GM21381 (cell line): ENCODE measurements around the gene PHAF1.

Source experiments
- ATAC-seq: cut with Tn5 transposase; IDR thresholded peaks from one replicate; pipeline ENCODE4 v1.9.1; 2021; ENCODE audit warnings: mild to moderate bottlenecking, moderate library complexity; ENCODE audit not compliant: unreplicated experiment

PHAF1 gene

GRCh38 chr16:67162506-67163163, 52.9 kb downstream of the PHAF1 start:
- no peak for ATAC-seq

DNA sequence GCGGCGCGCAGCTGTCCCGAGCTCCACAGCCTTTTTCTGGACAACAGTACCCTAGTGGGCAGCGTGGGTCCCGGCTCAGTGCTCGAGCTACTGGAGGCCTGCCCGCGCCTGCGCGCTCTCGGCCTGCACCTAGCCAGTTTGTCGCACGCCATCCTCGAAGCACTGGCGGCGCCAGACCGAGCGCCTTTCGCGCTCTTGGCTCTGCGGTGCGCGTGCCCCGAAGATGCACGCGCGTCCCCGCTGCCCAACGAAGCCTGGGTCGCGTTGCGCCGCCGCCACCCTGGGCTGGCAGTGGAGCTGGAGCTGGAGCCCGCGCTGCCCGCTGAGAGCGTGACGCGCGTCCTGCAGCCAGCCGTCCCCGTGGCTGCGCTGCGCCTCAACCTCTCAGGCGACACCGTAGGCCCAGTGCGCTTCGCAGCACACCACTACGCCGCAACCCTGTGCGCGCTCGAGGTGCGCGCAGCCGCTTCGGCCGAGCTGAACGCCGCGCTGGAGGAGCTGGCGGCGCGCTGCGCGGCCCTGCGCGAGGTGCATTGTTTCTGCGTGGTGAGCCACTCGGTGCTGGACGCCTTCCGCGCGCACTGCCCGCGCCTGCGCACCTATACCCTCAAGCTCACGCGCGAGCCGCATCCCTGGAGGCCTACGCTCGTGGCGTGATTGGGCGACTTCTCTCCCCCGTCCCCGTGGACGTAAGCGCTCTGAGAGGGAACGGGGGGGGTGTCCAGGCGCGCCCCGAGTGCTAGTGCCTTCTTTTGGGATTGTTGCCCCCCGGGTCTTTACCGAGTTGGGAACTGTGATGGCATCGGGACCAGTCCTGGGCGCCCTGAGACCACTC, 53.6 kb downstream of the PHAF1 start:
- ATAC-seq: no peak

- ATAC-seq: no peak
Observed at GRCh38 chr16:67163999-67164558, 54.3 kb downstream of the PHAF1 start.

DNA sequence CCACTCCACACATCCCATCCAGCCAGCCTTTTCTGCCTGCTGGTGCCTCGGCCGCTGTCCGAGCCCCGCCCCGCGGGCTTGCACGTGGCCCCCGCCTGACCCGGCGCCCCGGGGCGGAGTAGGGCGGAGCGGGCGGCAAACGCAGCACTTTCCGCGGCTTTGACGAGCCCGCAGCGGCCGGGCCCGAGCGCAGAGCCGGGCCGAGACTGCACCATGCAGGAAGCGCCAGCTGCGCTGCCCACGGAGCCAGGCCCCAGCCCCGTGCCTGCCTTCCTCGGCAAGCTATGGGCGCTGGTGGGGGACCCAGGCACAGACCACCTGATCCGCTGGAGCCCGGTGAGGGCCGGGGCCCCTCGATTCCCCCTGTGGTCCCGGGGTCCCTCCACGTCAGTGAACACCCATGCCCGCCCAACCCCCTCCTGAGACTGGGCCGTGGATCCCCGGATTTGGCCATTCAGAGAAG, 54.9 kb downstream of the PHAF1 start, which contains the start of gene HSF4:
TSS of gene HSF4 (plus strand) at position 147 of the 463 bp plus-strand sequence. CDS start at position 214, 67 bp downstream.
- ATAC-seq: no peak

- ATAC-seq: no peak
Observed at GRCh38 chr16:67165121-67166078, 55.7 kb downstream of the PHAF1 start.

DNA sequence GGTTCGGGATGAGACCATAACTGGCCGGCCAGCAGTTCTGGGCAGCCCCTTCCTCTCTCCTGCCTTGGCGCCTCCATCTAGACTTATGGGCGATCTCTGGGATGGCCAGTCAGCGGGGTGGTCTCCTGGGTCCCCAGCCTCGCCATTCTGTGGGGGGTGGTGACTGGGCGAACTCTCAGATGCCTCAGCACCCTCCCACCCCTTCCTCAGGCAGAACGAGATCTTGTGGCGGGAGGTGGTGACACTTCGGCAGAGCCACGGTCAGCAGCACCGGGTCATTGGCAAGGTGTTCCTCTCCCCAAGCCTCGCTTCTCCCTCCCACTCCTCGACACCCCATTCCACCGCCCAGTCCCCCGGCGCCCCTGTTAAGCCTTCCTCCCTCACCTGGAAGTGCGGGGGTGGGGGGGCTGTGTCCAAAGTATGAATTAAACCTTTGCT, 56.4 kb downstream of the PHAF1 start:
- ATAC-seq: no peak

GRCh38 chr16:67166598-67167168, 56.9 kb downstream of the PHAF1 start:
- no peak for ATAC-seq

- ATAC-seq: no peak
Observed at GRCh38 chr16:67167588-67167987, 57.8 kb downstream of the PHAF1 start.

DNA sequence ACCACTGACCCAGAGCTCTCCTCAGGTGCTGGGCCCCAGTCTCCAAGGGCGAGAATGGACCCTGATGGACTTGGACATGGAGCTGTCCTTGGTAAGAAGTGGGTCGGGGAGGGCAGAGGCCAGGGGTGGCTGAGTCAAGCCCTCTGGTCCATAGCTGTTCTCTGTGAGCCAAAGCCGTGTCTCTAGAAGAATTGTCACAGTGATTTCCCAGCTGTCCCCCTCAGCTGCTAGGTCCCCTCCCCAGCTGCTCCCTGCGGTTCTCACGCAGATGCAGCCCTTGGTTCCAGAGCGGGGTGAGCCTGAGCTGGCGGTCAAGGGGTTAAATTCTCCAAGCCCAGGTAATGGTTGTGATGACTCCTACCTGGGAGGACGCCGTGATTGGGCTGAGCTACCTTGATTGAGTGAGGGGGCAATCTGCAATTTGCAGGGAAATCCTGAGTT, 59.3 kb downstream of the PHAF1 start:
- ATAC-seq: no peak

DNA sequence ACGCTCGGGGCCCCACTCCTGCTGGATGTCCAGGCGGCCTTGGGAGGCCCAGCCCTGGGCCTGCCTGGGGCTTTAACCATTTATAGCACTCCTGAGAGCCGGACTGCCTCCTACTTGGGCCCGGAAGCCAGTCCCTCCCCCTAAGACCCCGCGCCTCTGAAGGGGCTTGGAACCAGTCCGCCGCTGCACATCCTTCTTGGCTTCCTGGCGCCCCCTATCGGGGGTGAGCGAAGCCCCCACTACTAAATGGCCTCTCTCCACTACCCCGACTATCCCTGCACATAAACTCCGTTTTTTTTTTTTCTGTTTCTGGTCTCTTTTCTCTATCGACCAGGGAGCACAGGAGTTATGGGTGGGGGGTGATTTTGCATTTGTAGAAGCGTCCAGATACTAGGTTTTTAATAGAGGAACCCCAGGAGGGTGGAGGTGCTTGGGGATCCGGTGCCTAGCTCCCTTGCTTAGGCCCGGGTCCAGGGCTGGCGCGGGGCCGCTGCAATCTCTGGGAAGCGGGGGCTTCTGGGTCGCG, 60.0 kb downstream of the PHAF1 start:
- no peak for ATAC-seq

GRCh38 chr16:67170168-67170948, 60.6 kb downstream of the PHAF1 start, which contains the start of gene NOL3:
TSS of gene NOL3 (plus strand) at chr16:67170538.
- peak; percentile 33 for ATAC-seq

DNA sequence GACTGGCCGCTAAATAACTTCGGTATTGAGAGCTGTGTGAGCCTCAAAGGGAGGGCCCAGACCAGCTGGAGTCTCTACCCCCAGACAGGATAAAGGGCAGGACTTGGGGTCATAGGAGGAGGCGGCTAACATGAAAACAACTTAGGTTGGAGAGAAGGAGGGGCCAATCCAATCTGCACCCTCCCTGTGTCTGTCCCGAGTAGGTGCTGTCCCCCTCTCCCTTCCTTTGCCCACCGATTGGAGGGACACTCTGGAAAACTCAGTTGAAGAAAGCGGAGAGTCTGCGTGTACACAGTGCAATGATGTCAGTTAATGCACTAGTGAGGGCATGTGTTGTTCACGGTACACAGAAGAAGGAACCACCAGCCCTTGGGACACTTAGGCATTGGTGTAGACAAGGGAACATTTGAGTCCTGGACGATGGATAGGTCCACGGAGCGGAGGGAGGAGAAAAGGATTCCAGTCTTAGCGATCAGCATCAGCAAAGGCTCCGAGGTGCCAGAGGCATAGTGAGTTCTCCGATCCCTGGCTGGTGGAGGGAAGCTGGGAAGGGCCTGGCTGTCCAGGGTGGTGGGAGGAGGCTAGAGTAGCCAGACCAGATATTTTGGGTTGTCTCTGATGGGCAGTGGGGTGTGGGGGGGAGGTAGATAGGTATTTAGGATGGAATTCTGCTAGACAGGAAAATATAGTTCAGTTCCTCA, 61.4 kb downstream of the PHAF1 start:
- no peak for ATAC-seq

DNA sequence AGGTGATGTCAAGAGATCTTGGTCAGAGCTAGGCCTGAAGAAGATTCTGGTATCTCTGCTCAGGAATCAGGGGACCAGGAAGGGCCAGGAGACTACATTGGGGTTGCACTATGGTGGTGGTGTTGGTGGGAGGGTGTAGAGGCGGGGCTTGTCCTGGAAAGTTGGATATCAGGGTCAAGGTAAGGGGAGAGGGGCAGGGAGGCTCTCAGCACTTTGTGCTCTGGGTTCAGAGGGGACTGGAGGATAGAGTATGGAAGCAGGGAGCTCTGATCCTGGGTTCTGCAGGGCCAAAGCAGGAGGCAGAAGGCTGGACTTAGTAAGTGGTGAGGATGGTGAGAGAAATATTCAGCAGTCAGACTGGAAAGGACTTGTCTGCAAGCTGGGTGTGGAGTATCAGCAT, 63.6 kb downstream of the PHAF1 start:
- ATAC-seq: no peak

DNA sequence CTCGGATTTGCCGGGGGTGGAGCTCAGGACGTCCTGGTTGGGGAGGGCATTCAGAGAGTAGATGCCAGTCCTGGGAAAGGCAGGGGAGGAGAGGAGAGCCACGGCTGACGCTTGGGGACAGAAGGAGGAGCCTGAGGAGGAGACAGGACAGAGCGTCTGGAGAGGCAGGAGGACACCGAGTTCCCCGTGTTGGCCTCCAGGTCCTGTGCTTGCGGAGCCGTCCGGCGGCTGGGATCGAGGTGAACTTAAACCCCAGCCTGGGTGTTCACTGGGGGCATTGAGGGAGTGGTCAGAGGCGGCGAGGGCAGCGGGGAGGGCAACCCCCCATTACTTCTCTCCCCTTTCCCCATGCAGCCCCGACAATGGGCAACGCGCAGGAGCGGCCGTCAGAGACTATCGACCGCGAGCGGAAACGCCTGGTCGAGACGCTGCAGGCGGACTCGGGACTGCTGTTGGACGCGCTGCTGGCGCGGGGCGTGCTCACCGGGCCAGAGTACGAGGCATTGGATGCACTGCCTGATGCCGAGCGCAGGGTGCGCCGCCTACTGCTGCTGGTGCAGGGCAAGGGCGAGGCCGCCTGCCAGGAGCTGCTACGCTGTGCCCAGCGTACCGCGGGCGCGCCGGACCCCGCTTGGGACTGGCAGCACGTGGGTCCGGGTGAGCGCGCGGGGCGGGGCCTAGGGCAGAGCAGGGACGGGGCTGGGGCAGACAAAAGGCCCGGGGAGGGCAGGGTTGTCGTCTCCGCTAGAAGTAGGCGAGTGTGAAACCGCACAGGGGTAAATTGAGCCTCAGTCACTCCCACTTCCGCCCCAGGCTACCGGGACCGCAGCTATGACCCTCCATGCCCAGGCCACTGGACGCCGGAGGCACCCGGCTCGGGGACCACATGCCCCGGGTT, 64.3 kb downstream of the PHAF1 start:
- peak; percentile 46 for ATAC-seq

GRCh38 chr16:67174706-67175231, 65.0 kb downstream of the PHAF1 start:
- no peak for ATAC-seq

DNA sequence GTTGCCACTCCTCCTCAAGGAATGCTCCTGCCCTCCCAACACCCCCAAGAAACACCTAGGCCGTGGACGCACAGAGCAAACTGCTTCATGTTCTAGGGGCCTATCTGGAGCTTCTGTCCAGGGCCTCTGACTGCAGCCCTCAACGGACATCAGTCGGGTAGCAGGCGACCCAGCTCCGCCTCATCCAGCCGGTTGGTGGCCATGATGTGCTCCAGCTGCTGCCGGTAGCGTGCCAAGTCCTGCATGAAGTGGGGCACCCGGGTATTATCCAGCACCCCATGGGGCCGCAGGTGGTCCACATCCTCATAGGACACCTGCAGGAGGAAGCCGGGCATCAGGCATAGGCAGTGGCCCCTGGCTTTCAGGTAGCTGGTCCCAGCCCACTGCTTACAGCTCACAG, 66.9 kb downstream of the PHAF1 start:
- no peak for ATAC-seq
